ENCODE measurements around the gene PCDHA7.
"Not testable (repeated sequence)": the region's sequence is repeated elsewhere in the genome, so short reads cannot be mapped to it uniquely, and the experiment has no call there.

The PCDHA7 gene

GRCh38 chr5:140862441-140863295, 28.6 kb downstream of the PCDHA7 start:
- no peak for DNase-seq

DNA sequence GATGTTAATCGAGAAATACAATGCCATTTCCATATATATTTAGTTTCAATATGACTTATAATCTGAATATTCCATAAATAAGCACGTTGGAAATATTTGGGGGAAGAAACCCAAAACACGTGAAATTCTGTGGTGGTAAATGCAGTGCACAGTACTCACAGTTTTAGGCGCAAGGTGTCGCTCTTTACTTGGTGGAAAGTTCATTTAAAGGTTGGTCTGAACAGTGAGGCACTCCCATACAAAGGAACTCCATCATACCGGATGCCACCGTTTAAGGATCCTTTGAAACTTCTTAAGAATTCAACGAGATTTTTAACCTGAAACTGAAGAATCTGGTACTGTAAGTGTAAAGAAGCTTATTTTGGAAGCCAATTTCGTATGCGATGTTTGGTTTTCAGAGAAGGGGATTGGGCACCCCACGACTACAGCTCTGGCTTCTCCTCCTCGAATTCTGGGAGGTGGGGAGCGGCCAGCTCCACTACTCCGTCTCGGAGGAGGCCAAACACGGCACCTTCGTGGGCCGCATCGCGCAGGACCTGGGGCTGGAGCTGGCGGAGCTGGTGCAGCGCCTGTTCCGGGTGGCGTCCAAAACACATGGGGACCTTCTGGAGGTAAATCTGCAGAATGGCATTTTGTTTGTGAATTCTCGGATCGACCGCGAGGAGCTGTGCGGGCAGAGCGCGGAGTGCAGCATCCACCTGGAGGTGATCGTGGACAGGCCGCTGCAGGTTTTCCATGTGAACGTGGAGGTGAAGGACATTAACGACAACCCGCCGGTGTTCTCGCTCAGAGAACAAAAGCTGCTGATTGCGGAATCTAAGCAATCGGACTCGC, 34.9 kb downstream of the PCDHA7 start, which contains the start of gene PCDHA11:
PCDHA11 (plus strand) TSS at position 237 of the 834 bp plus-strand sequence; CDS start at position 384, 147 bp downstream.
- DNase-seq, result no peak

GRCh38 chr5:140869555-140869886, 35.5 kb downstream of the PCDHA7 start:
- DNase-seq, result no peak

DNA sequence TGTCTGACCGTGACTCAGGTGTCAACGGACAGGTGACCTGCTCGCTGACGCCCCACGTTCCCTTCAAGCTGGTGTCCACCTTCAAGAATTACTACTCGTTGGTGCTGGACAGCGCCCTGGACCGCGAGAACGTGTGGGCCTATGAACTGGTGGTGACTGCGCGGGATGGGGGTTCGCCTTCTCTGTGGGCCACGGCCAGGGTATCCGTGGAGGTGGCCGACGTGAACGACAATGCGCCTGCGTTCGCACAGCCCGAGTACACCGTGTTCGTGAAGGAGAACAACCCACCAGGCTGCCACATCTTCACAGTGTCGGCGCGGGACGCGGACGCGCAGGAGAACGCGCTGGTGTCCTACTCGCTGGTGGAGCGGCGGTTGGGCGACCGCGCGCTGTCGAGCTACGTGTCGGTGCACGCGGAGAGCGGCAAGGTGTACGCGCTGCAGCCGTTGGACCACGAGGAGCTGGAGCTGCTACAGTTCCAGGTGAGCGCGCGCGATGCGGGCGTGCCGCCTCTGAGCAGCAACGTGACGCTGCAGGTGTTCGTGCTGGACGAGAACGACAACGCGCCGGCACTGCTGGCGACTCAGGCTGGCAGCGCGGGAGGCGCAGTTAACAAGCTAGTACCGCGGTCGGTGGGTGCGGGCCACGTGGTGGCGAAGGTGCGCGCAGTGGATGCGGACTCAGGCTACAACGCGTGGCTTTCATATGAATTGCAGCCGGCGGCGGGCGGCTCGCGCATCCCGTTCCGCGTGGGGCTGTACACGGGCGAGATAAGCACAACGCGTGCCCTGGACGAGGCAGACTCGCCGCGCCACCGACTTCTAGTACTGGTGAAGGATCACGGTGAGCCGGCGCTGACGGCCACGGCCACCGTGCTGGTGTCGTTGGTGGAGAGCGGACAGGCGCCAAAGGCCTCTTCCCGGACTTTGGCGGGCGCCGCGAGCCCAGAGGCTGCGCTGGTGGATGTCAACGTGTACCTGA, 36.4 kb downstream of the PCDHA7 start:
- DNase-seq, result no peak

DNA sequence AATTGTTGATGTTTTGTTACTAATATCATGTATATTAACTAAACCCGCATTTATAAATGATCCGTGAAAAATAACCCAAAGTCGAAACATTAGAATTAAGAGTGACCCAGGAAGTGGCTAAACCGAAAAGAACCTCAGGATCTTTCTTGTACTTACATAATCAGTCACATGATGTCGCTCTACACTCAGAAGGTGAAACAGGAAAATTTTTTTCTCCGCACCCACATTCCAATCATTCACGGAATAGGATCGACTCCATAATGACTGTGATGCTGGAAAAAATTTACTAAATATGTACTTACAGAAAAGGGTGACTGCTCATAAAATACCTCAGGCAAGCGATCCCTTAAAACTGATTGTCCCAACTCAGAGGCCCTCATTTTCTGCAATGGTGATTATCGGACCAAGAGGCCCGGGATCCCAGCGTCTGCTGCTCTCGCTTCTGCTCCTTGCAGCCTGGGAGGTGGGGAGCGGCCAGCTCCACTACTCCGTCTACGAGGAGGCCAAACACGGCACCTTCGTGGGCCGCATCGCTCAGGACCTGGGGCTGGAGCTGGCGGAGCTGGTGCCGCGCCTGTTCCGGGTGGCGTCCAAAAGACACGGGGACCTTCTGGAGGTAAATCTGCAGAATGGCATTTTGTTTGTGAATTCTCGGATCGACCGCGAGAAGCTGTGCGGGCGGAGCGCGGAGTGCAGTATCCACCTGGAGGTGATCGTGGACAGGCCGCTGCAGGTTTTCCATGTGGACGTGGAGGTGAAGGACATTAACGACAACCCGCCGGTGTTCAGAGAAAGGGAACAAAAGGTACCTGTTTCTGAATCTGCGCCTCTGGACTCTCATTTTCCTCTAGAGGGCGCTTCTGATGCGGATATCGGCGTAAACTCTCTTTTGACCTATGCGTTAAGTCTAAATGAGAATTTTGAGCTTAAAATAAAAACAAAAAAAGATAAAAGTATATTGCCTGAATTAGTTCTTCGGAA, 41.3 kb downstream of the PCDHA7 start, which contains the start of gene PCDHA12:
PCDHA12 (plus strand) TSS at position 224 of the 981 bp plus-strand sequence; CDS start at position 389, 165 bp downstream.
- no peak for DNase-seq

- DNase-seq, result not testable (repeated sequence)
These were observed 42.6 kb downstream of the PCDHA7 start for GRCh38 chr5:140876541-140877261.

- DNase-seq, result no peak
These were observed 43.2 kb downstream of the PCDHA7 start for GRCh38 chr5:140877262-140877581.

DNA sequence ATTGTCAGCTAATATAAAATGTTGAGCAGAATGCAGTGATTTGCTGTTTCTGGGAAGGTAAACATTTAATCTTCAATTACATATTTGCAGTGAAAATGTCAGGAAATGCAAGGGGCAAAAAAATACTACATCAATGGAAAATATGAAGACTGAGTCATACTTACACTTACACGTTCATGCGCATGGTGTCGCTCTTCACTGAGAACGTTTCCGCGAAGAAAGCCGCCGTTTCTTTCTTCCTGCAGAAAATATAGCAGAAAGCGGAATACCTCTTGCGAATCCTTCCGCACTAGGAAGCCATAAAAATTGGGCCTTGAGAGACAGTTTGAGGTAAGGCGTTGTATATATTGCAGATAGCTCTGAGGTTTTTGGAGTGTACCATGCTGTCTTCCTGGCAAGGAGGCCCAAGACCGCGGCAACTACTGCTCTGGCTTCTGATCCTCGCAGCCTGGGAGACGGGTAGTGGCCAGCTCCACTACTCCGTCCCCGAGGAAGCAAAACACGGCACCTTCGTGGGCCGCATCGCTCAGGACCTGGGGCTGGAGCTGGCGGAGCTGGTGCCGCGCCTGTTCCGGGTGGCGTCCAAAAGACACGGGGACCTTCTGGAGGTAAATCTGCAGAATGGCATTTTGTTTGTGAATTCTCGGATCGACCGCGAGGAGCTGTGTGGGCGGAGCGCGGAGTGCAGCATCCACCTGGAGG, 48.0 kb downstream of the PCDHA7 start, which contains the start of gene PCDHA13:
PCDHA13 (plus strand) TSS at position 236 of the 702 bp plus-strand sequence; CDS start at position 381, 145 bp downstream.
- DNase-seq, result no peak

DNA sequence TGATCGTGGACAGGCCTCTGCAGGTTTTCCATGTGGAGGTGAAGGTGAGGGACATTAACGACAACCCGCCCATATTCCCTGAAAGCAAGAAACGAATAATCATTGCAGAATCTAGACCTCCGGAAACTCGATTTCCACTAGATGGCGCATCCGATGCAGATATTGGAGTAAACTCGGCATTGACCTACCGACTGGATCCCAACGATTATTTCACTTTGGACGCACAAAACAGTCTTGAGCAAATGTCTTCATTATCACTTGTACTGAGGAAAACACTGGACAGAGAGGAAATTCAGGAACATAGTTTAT, 48.5 kb downstream of the PCDHA7 start:
- no peak for DNase-seq

DNA sequence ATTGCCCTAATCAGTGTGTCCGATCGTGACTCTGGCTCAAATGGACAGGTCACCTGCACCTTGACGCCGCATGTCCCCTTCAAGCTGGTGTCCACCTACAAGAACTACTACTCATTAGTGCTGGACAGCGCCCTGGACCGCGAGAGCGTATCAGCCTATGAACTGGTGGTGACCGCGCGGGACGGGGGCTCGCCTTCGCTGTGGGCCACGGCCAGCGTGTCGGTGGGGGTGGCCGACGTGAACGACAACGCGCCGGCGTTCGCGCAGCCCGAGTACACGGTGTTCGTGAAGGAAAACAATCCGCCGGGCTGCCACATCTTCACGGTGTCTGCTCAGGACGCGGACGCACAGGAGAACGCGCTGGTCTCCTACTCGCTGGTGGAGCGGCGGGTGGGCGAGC, 49.3 kb downstream of the PCDHA7 start:
- no peak for DNase-seq

DNA sequence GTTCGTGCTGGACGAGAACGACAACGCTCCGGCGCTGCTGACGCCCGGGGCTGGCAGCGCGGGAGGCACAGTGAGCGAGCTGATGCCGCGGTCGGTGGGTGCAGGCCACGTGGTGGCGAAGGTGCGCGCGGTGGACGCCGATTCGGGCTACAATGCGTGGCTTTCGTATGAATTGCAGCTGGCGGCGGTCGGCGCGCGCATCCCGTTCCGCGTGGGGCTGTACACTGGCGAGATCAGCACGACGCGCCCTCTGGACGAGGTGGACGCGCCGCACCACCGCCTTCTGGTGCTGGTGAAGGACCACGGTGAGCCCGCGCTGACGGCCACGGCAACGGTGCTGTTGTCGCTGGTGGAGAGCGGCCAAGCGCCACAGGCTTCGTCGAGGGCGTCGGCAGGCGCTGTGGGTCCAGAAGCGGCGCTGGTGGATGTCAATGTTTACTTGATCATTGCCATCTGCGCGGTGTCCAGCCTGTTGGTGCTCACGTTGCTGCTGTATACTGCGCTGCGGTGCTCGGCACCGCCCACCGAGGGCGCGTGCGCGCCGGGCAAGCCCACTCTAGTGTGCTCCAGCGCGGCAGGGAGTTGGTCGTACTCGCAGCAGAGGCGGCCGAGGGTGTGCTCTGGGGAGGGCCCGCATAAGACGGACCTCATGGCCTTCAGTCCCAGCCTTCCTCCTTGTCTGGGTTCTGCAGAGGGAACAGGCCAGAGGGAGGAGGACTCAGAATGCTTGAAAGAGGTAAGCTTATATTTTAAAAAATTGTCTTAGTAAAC, 50.0 kb downstream of the PCDHA7 start:
- no peak for DNase-seq
